GM06990 (cell line): Measurements from ENCODE around the gene PRKCB.

Experiments
- DNase-seq: peaks from one replicate; pipeline ENCODE4 v3.0.0-alpha.2; 2011; ENCODE audit not compliant: insufficient read length; ENCODE audit errors: extremely low read depth
- H3K27me3 ChIP-seq: replicated peaks from 2 replicates; pipeline ENCODE4 v1.6.0; 2011; ENCODE audit warnings: low read length; ENCODE audit not compliant: control insufficient read depth, insufficient read depth
- H3K36me3 ChIP-seq: 2 replicates; pipeline ENCODE4 v1.5.1; 2011; ENCODE audit warnings: low read length; ENCODE audit not compliant: control insufficient read depth, insufficient read depth
- H3K4me3 ChIP-seq: replicated peaks from 2 replicates; pipeline ENCODE4 v1.5.1; 2011; ENCODE audit warnings: low read depth, mild to moderate bottlenecking, control low read depth, low read length
- TF ChIP-seq, protein P1 (sequence below): IDR thresholded peaks from 2 replicates; pipeline ENCODE4 v1.5.1; 2011; ENCODE audit warnings: low read length, control low read depth, mild to moderate bottlenecking, inconsistent platforms; ENCODE audit not compliant: insufficient read depth, poor library complexity, severe bottlenecking

The PRKCB gene

DNA sequence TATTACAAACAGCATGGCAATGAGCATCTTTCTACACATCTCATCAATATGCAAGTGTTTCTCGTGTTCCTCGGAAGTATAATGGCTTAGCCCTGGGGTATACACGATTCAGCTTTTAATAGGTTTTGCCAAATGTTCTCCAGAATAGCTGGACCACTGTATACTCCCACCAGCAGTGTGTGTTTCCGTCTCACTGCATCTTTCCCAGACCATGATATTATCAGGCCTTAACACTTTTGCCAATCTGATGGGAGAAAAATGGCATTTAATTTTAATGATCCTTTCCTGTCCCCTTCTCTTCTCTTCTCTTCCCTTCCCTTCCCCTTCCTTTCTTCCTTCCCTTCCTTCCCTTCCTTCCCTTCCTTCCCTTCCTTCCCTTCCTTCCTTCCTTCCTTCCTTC lies 30.8 kb downstream of the PRKCB start:
- Histone ChIP-seq H3K27me3 (no peaks in the 10 kb centered on the region), H3K36me3 (peaks cover 11% of the 10 kb centered on the region), H3K4me3 (no peak overlapping the region)
- TF ChIP-seq, protein P1, sequence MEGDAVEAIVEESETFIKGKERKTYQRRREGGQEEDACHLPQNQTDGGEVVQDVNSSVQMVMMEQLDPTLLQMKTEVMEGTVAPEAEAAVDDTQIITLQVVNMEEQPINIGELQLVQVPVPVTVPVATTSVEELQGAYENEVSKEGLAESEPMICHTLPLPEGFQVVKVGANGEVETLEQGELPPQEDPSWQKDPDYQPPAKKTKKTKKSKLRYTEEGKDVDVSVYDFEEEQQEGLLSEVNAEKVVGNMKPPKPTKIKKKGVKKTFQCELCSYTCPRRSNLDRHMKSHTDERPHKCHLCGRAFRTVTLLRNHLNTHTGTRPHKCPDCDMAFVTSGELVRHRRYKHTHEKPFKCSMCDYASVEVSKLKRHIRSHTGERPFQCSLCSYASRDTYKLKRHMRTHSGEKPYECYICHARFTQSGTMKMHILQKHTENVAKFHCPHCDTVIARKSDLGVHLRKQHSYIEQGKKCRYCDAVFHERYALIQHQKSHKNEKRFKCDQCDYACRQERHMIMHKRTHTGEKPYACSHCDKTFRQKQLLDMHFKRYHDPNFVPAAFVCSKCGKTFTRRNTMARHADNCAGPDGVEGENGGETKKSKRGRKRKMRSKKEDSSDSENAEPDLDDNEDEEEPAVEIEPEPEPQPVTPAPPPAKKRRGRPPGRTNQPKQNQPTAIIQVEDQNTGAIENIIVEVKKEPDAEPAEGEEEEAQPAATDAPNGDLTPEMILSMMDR, result no peak
- no peak for DNase-seq

GRCh38 chr16:23867566-23867965 lies 31.8 kb downstream of the PRKCB start:
- DNase-seq, result no peak
- H3K4me3 ChIP-seq, result no peak overlapping the region
- TF ChIP-seq, protein P1, result no peak
- H3K27me3 ChIP-seq, result no peaks in the 10 kb centered on the region
- peaks cover 11% of the 10 kb centered on the region for H3K36me3 ChIP-seq

DNA sequence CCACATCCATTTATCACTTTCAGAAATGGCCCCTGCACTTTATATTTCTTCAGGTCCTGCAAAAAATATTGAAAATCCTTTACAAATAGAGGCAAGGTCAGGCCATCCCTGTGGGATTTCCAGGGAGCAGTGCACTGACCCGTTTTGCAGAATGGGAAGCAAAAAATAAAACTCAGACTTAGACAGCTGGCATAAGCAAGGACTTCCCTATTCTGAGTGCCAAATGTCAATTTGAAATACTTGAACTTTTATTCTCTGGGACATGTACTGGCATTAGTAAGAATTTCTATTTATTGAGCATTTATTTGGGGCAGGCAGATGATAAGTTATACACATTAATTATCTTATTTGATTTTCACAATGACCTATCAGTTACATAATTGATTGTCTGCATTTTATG lies 32.4 kb downstream of the PRKCB start:
- no peak overlapping the region for H3K4me3 ChIP-seq
- TF ChIP-seq, protein P1, result no peak
- DNase-seq, result no peak
- H3K27me3 ChIP-seq, result no peaks in the 10 kb centered on the region
- H3K36me3 ChIP-seq, result peaks cover 11% of the 10 kb centered on the region

DNA sequence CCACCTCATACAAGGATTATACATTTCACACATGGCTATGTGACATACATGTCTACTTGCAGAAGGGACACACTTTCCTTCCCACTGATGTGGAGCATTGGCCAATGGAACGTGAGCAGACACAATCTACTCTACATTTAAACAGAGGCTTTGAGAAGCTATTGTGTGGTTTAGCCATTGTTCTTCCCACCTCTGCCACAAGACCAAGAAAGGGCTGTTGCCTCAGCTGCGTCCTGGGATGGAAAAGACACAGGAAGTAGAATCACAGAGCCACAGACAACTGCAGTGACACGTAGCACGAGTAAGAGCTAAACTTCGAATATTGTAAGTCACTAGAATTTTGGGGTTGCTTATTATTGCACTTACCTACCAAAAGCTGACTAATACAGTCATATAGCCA lies 33.3 kb downstream of the PRKCB start:
- TF ChIP-seq, protein P1, result no peak
- Histone ChIP-seq H3K27me3 (no peaks in the 10 kb centered on the region), H3K4me3 (no peak overlapping the region), H3K36me3 (peaks cover 14% of the 10 kb centered on the region)
- DNase-seq, result no peak

DNA sequence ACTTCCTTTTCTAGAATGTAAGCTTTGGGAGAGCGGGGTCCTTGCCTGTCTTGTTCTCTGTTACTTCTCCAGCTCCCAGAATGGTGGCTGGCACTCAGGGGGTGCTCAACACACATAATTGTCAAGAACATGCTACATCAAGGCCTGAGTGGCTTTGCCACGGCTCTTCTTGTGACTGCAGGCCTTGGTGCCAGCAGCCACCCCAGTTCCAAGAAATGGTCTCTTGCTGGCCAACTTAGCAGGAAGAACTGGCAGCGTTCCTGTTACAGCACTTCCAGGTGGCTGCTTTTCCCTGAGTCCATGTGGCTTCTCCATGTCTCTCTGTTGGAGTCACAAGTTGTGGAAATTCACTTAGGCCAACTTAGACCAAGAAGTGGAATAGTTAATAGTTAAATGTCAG lies 36.1 kb downstream of the PRKCB start:
- no peak for DNase-seq
- TF ChIP-seq, protein P1, result no peak
- Histone ChIP-seq H3K27me3 (no peaks in the 10 kb centered on the region), H3K4me3 (no peak overlapping the region), H3K36me3 (peaks cover 14% of the 10 kb centered on the region)

- peaks cover 9% of the 10 kb centered on the region for H3K36me3 ChIP-seq
- no peak overlapping the region for H3K4me3 ChIP-seq
- no peaks in the 10 kb centered on the region for H3K27me3 ChIP-seq
- DNase-seq, result no peak
- TF ChIP-seq, protein P1, result no peak
Observed at GRCh38 chr16:23874613-23875294, 39.0 kb downstream of the PRKCB start.
